Effector CD8-positive, alpha-beta T cell (primary cell): ENCODE measurements around the gene SCFD2.
"Not testable (repeated sequence)": the region's sequence is repeated elsewhere in the genome, so short reads cannot be mapped to it uniquely, and the experiment has no call there.

ENCODE experiments used
- DNase-seq: peaks from one replicate; lab custom pipeline; 2025; lab: John Stamatoyannopoulos, UW

Gene SCFD2

GRCh38 chr4:53189011-53189410 lies 176.8 kb downstream of the SCFD2 start:
- DNase-seq = no peak

GRCh38 chr4:53186714-53187358 lies 179.0 kb downstream of the SCFD2 start:
- DNase-seq = no peak

- no peak for DNase-seq
Measured at GRCh38 chr4:53185869-53186585, 179.8 kb downstream of the SCFD2 start.

GRCh38 chr4:53183754-53184153 lies 182.1 kb downstream of the SCFD2 start:
- DNase-seq = no peak

- not testable (repeated sequence) for DNase-seq
Measured at GRCh38 chr4:53177751-53178150, 188.1 kb downstream of the SCFD2 start.

- no peak for DNase-seq
Measured at GRCh38 chr4:53175640-53176039, 190.2 kb downstream of the SCFD2 start.

GRCh38 chr4:53174823-53175222 lies 191.0 kb downstream of the SCFD2 start:
- no peak for DNase-seq

- no peak for DNase-seq
Measured at GRCh38 chr4:53173576-53173975, 192.3 kb downstream of the SCFD2 start.

- no peak for DNase-seq
Measured at GRCh38 chr4:53171797-53172196, 194.1 kb downstream of the SCFD2 start.

- DNase-seq = no peak
Measured at GRCh38 chr4:53169695-53170617, 195.9 kb downstream of the SCFD2 start.

- DNase-seq = no peak
Measured at GRCh38 chr4:53168228-53168627, 197.6 kb downstream of the SCFD2 start.

- no peak for DNase-seq
Measured at GRCh38 chr4:53162969-53163368, 202.9 kb downstream of the SCFD2 start.

- DNase-seq = no peak
Measured at GRCh38 chr4:53161787-53162433, 204.0 kb downstream of the SCFD2 start.

GRCh38 chr4:53161051-53161786 lies 204.6 kb downstream of the SCFD2 start:
- no peak for DNase-seq

GRCh38 chr4:53156896-53157295 lies 209.0 kb downstream of the SCFD2 start:
- DNase-seq = no peak

- DNase-seq = no peak
Measured at GRCh38 chr4:53152467-53152866, 213.4 kb downstream of the SCFD2 start.

- DNase-seq = no peak
Measured at GRCh38 chr4:53151489-53151788, 214.4 kb downstream of the SCFD2 start.

GRCh38 chr4:53150631-53151488 lies 215.0 kb downstream of the SCFD2 start:
- no peak for DNase-seq

GRCh38 chr4:53147711-53148110 lies 218.2 kb downstream of the SCFD2 start:
- DNase-seq = no peak

- DNase-seq = no peak
Measured at GRCh38 chr4:53147197-53147596, 218.7 kb downstream of the SCFD2 start.

- no peak for DNase-seq
Measured at GRCh38 chr4:53141308-53141707, 224.6 kb downstream of the SCFD2 start.
